NCI-H774 (cell line): ENCODE measurements around the gene THRA.
A peak's percentile ranks its signal among the peaks of the same experiment; 100 is the strongest.
"Not testable (repeated sequence)": the region's sequence is repeated elsewhere in the genome, so short reads cannot be mapped to it uniquely, and the experiment has no call there.

Source experiments
- DNase-seq: peaks from one replicate; lab custom pipeline; 2025; lab: John Stamatoyannopoulos, UW

THRA gene

GRCh38 chr17:40113110-40113906 is 50.5 kb downstream of the THRA start:
- peak; percentile 97 for DNase-seq

GRCh38 chr17:40113907-40114245 is 51.1 kb downstream of the THRA start:
- DNase-seq = no peak

GRCh38 chr17:40115101-40115436 is 52.3 kb downstream of the THRA start:
- no peak for DNase-seq

- peak; percentile 88 for DNase-seq
Observed at GRCh38 chr17:40121181-40122135, 58.7 kb downstream of the THRA start, which contains the start of gene MSL1. Gene MSL1 (plus strand): TSS chr17:40121971. CDS start chr17:40122613, 642 bp downstream.

GRCh38 chr17:40122136-40122998 is 59.6 kb downstream of the THRA start:
- DNase-seq = peak; percentile 75

- DNase-seq = peak; percentile 33
Observed at GRCh38 chr17:40122999-40123810, 60.4 kb downstream of the THRA start.

- no peak for DNase-seq
Observed at GRCh38 chr17:40123811-40124114, 61.0 kb downstream of the THRA start.

GRCh38 chr17:40124279-40125141 is 61.7 kb downstream of the THRA start:
- peak; percentile 16 for DNase-seq

- DNase-seq = no peak
Observed at GRCh38 chr17:40129498-40129897, 66.7 kb downstream of the THRA start.

- no peak for DNase-seq
Observed at GRCh38 chr17:40130352-40131042, 67.7 kb downstream of the THRA start.

GRCh38 chr17:40134184-40134583 is 71.4 kb downstream of the THRA start:
- DNase-seq = no peak

- no peak for DNase-seq
Observed at GRCh38 chr17:40135817-40136216, 73.1 kb downstream of the THRA start.

- no peak for DNase-seq
Observed at GRCh38 chr17:40139566-40140058, 76.8 kb downstream of the THRA start.

- not testable (repeated sequence) for DNase-seq
Observed at GRCh38 chr17:40143166-40143565, 80.4 kb downstream of the THRA start.
